ENCODE results near the gene SELENOF. TPM values are rescaled to one million over a fixed set of nuclear protein-coding genes. Genes with fewer than 3 reads are reported as not detected.

SELENOF gene
- total and polyA plus RNA-seq, 2 of the 4 experiments (the other 2 are of a cell fraction): 60.0 to 153 TPM

- Histone ChIP-seq H2AK5ac (ENCODE audit: low read depth, low read length) (no peak overlapping the region), H3K4me3 (ENCODE audit: insufficient read depth, low read depth, low read length) (no peak overlapping the region), H4K5ac (ENCODE audit: low read depth, low read length) (no peak overlapping the region), H4K8ac (ENCODE audit: low read depth in 2 of 2, low read length in 2 of 2) (no peak overlapping the region), H3K9ac (ENCODE audit: low read depth, low read length) (no peak overlapping the region), H3K27ac (ENCODE audit: insufficient read depth, low read length) (no peak overlapping the region), H2BK120ac (ENCODE audit: low read depth, low read length) (no peak overlapping the region), H3K79me1 (ENCODE audit: low read depth in 1 of 2, low read length in 2 of 2) (no peaks in the 10 kb centered on the region), H3K23ac (ENCODE audit: low read depth, low read length) (no peak overlapping the region), H2AFZ (replicated peaks; ENCODE audit: low read length, poor library complexity) (no peak overlapping the region), H3K56ac (ENCODE audit: extremely low read depth, insufficient read depth, low read length) (no peak overlapping the region), H3K18ac (ENCODE audit: low read depth, low read length) (no peak overlapping the region), H3K9me1 (ENCODE audit: insufficient read depth, low read length) (no peaks in the 10 kb centered on the region), H2BK15ac (ENCODE audit: low read depth, low read length) (no peak overlapping the region), H3K14ac (replicated peaks; ENCODE audit: low read depth, low read length) (no peak overlapping the region), H2AK9ac (replicated peaks; ENCODE audit: low read depth, low read length, poor library complexity) (no peak overlapping the region), H3K4me1 (ENCODE audit: control insufficient read depth, insufficient read depth, low read length) (peaks cover 3% of the 10 kb centered on the region; the same call in 1 of the 2 replicates), H4K91ac (ENCODE audit: insufficient read depth, low read depth, low read length) (no peak overlapping the region), H3K4ac (ENCODE audit: low read depth, low read length) (no peak overlapping the region), H3K36me3 (ENCODE audit: control insufficient read depth, insufficient read depth, low read length) (no peaks in the 10 kb centered on the region), H3K27me3 (ENCODE audit: control insufficient read depth, insufficient read depth, low read length) (peaks cover 10% of the 10 kb centered on the region; the same call in 1 of the 2 replicates), H2BK20ac (ENCODE audit: low read depth, low read length) (no peak overlapping the region), H4K20me1 (ENCODE audit: insufficient read depth, low read length) (no peaks in the 10 kb centered on the region), H2BK5ac (ENCODE audit: low read depth, low read length, poor library complexity, severe bottlenecking) (no peak overlapping the region), H3K9me3 (ENCODE audit: control insufficient read depth, insufficient read depth, low read length) (no peaks in the 10 kb centered on the region), H3K4me2 (ENCODE audit: low read depth, low read length) (no peak overlapping the region)
- DNase-seq (no peak), ATAC-seq (ENCODE audit: low read depth) (no peak)
- intact Hi-C loops (cut with micrococcal nuclease): no loop called here
- TF ChIP-seq SMC3 (IDR thresholded peaks at IDR 0.05; ENCODE audit: low read depth, low read length) (no peak), ELK1 (IDR thresholded peaks at IDR 0.05; ENCODE audit: borderline replicate concordance, low read depth, low read length) (no peak), MXI1 (IDR thresholded peaks at IDR 0.05; ENCODE audit: borderline replicate concordance, low read depth, low read length) (no peak), MAFK (IDR thresholded peaks at IDR 0.05; ENCODE audit: low read depth, low read length) (no peak), USF2 (IDR thresholded peaks at IDR 0.05; ENCODE audit: low read depth, low read length) (no peak), RCOR1 (IDR thresholded peaks at IDR 0.05; ENCODE audit: insufficient replicate concordance, low read length) (no peak), RAD21 (IDR thresholded peaks at IDR 0.05; ENCODE audit: low read length) (no peak), CEBPB (IDR thresholded peaks at IDR 0.05; ENCODE audit: low read depth, low read length) (no peak), RFX5 (IDR thresholded peaks at IDR 0.05; ENCODE audit: low read depth, low read length) (no peak), FOS (IDR thresholded peaks at IDR 0.05; ENCODE audit: low read depth, low read length) (no peak)
- no TSS peak for BruUV-seq (replicated peaks)
- ChIA-PET POLR2A (ENCODE audit: unreplicated experiment) (no interaction called here), CTCF (interaction anchor here (0.6 kb wide), 1 partner anchor 273 kb away, joined by 3 read pairs; no protein-coding TSS in a partner anchor)
- dilution Hi-C loops (cut with HindIII; ENCODE audit: low sequenced_read_pairs, unreplicated experiment): no loop called here
- in situ Hi-C loops (cut with MboI; ENCODE audit: low sequenced_read_pairs): no loop called here
- WGBS, 2 experiments (ENCODE audit: extremely low coverage in 2 of 2, insufficient read length in 1 of 2): no CpG with 5 or more reads among the region's 3 CpGs
Observed at GRCh38 chr1:86823821-86824500, 90.0 kb downstream of the SELENOF start.

Measured in IMR-90 (cell line).